Measurements from ENCODE around the gene TP53BP2.

TP53BP2 gene

GRCh38 chr1:223732993-223733798 is 112.6 kb downstream of the TP53BP2 start:
- H3K4me3 Mint-ChIP-seq: no peak overlapping the region
- peaks cover 69% of the 10 kb centered on the region for H3K4me1 Mint-ChIP-seq

GRCh38 chr1:223731133-223731770 is 114.5 kb downstream of the TP53BP2 start:
- H3K27ac Mint-ChIP-seq (ENCODE audit: low read depth): peak overlapping the region; percentile 95
- DNase-seq (ENCODE audit: low spot score in 2 of 2) (no peak), ATAC-seq (replicated peaks; ENCODE audit: extremely low read depth, poor library complexity, severe bottlenecking) (no peak)
- no peak overlapping the region for H3K4me3 Mint-ChIP-seq
- H3K9me3 Mint-ChIP-seq: no peaks in the 10 kb centered on the region
- peaks cover 83% of the 10 kb centered on the region for H3K4me1 Mint-ChIP-seq
- no peaks in the 10 kb centered on the region for H3K27me3 Mint-ChIP-seq
- peaks cover 32% of the 10 kb centered on the region for H3K36me3 Mint-ChIP-seq (ENCODE audit: insufficient read depth)

More at GRCh38 chr1:223732993-223733798, 112.6 kb downstream of the TP53BP2 start:
- DNase-seq (ENCODE audit: low spot score in 2 of 2) (no peak), ATAC-seq (replicated peaks; ENCODE audit: extremely low read depth, poor library complexity, severe bottlenecking) (no peak)
- peak overlapping the region; percentile 95 for H3K27ac Mint-ChIP-seq (ENCODE audit: low read depth)
- no peaks in the 10 kb centered on the region for H3K9me3 Mint-ChIP-seq
- H3K36me3 Mint-ChIP-seq (ENCODE audit: insufficient read depth): peaks cover 26% of the 10 kb centered on the region
- H3K27me3 Mint-ChIP-seq: no peaks in the 10 kb centered on the region

DNA sequence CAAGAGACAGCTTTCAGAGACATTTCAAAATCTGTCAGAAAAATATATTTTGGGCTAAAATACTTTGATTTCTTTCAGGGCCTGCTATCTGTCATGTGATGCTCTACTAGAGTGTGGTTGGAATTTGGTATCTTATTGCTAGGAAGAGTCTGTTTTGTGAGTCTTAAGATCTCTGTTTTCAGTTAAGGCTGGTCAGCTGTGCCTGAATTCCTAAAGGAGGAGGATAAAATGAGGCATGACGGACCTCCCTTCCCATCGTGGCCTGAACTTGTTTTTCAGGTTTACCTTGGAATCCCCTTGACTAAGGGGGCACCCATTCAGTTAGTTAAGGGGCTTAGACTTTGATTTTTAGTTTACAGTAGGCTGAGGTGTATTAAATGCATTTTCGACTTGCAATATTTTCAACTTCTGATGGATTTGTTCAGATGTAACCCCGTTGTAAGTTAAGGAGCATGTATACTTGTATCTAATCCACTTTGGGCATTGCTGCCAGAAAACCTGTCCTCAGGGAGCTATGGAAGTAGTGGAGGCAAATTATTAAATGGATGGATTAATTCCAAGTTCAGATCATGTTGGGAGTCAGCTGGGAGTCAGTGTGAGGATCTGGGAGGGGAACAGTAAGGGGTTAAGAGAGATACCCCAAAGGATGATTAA is 115.1 kb downstream of the TP53BP2 start:
- H3K36me3 Mint-ChIP-seq (ENCODE audit: insufficient read depth): peaks cover 34% of the 10 kb centered on the region
- no peak overlapping the region for H3K4me3 Mint-ChIP-seq
- ATAC-seq (replicated peaks; ENCODE audit: extremely low read depth, poor library complexity, severe bottlenecking) (no peak), DNase-seq (ENCODE audit: low spot score in 2 of 2) (no peak)
- peaks cover 85% of the 10 kb centered on the region for H3K4me1 Mint-ChIP-seq
- peak overlapping the region; percentile 95 for H3K27ac Mint-ChIP-seq (ENCODE audit: low read depth)
- no peaks in the 10 kb centered on the region for H3K27me3 Mint-ChIP-seq
- no peaks in the 10 kb centered on the region for H3K9me3 Mint-ChIP-seq

DNA sequence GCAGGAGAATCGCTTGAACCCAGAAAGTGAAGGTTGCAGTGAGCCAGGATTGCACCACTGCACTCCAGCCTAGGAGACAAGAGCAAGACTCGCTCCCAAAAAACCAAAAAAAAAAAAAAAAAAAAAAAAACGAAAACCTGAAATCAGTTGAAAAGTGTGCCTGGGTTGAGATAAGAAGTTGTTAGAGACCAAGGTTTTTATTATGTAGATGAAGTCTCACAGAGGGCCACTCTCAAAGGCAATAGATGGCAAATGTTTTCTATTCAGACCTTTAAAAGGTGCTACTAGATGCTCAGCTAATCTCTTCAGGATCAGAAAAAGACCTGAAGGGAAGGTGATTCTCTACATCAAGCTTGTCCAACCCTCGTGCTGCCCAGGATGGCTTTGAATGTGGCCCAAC is 115.8 kb downstream of the TP53BP2 start:
- Mint-ChIP-seq H3K9me3 (no peaks in the 10 kb centered on the region), H3K36me3 (ENCODE audit: insufficient read depth) (peaks cover 34% of the 10 kb centered on the region), H3K4me3 (no peak overlapping the region), H3K27ac (ENCODE audit: low read depth) (peak overlapping the region; percentile 95), H3K27me3 (no peaks in the 10 kb centered on the region), H3K4me1 (peaks cover 90% of the 10 kb centered on the region)
- ATAC-seq (replicated peaks; ENCODE audit: extremely low read depth, poor library complexity, severe bottlenecking) (no peak), DNase-seq (ENCODE audit: low spot score in 2 of 2) (no peak)

Measured in central memory CD8-positive, alpha-beta T cell (primary cell).